Measurements from ENCODE around the gene MYO1D.

- TF ChIP-seq POLR2A (IDR thresholded peaks at IDR 0.05; ENCODE audit: borderline replicate concordance, extremely low read depth, insufficient read depth, insufficient read length): no peak
- TF ChIP-seq FOSL1 (IDR thresholded peaks at IDR 0.05; ENCODE audit: low read depth): no peak
- TF ChIP-seq, protein P1, sequence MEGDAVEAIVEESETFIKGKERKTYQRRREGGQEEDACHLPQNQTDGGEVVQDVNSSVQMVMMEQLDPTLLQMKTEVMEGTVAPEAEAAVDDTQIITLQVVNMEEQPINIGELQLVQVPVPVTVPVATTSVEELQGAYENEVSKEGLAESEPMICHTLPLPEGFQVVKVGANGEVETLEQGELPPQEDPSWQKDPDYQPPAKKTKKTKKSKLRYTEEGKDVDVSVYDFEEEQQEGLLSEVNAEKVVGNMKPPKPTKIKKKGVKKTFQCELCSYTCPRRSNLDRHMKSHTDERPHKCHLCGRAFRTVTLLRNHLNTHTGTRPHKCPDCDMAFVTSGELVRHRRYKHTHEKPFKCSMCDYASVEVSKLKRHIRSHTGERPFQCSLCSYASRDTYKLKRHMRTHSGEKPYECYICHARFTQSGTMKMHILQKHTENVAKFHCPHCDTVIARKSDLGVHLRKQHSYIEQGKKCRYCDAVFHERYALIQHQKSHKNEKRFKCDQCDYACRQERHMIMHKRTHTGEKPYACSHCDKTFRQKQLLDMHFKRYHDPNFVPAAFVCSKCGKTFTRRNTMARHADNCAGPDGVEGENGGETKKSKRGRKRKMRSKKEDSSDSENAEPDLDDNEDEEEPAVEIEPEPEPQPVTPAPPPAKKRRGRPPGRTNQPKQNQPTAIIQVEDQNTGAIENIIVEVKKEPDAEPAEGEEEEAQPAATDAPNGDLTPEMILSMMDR (IDR thresholded peaks at IDR 0.05 in 2 of 3, conservative IDR thresholded peaks at IDR 0.05 in 1 of 3; ENCODE audit: borderline replicate concordance in 1 of 3, insufficient read depth in 1 of 3, low read depth in 2 of 3, low read length in 2 of 3): no peak
- no peak for TF ChIP-seq EZH2phosphoT487 (IDR thresholded peaks at IDR 0.05; ENCODE audit: borderline replicate concordance)
- TF ChIP-seq ZNF274 (IDR thresholded peaks at IDR 0.05; ENCODE audit: low read depth, low read length): no peak
- no peak for TF ChIP-seq EGR1 (IDR thresholded peaks at IDR 0.05; ENCODE audit: low read depth)
- TF ChIP-seq YY1 (IDR thresholded peaks at IDR 0.05; ENCODE audit: extremely low read depth, insufficient replicate concordance, low read depth, low read length): no peak
- no peak for TF ChIP-seq CEBPB (IDR thresholded peaks at IDR 0.05; ENCODE audit: low read depth)
- no peak for TF ChIP-seq EZH2 (IDR thresholded peaks at IDR 0.05)
- no peak for TF ChIP-seq MAX (IDR thresholded peaks at IDR 0.05)
- TF ChIP-seq JUND (IDR thresholded peaks at IDR 0.05): no peak
- TF ChIP-seq ZFX (IDR thresholded peaks at IDR 0.05): no peak
- TF ChIP-seq POLR2AphosphoS5 (IDR thresholded peaks at IDR 0.05; ENCODE audit: low read depth, low read length): no peak
These were observed 312.6 kb downstream of the MYO1D start for GRCh38 chr17:32564325-32564724.

All from HCT116 (cell line).